ENCODE results near the gene HNRNPC.

DNA sequence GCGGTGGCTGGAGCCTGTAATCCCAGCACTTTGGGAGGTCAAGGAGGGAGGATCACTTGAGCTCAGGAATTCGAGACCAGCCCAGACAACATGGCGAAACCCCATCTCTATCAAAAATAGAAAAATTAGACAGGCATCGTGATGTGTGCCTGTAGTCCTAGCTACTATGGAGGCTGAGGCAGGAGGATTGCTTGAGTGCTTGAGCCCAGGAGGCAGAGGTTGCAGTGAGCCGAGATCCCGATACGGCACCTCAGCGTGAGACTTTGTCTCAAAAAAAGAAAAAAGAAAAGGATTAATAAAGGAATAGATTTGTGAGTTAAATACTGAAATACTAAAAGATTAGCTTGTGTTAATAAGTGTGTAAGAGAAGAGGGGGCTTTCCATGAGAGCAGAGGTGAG lies 40.0 kb upstream of the HNRNPC start:
- TF ChIP-seq, protein P1, sequence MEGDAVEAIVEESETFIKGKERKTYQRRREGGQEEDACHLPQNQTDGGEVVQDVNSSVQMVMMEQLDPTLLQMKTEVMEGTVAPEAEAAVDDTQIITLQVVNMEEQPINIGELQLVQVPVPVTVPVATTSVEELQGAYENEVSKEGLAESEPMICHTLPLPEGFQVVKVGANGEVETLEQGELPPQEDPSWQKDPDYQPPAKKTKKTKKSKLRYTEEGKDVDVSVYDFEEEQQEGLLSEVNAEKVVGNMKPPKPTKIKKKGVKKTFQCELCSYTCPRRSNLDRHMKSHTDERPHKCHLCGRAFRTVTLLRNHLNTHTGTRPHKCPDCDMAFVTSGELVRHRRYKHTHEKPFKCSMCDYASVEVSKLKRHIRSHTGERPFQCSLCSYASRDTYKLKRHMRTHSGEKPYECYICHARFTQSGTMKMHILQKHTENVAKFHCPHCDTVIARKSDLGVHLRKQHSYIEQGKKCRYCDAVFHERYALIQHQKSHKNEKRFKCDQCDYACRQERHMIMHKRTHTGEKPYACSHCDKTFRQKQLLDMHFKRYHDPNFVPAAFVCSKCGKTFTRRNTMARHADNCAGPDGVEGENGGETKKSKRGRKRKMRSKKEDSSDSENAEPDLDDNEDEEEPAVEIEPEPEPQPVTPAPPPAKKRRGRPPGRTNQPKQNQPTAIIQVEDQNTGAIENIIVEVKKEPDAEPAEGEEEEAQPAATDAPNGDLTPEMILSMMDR (IDR thresholded peaks at IDR 0.05), result no peak
- no peak for TF ChIP-seq POLR2A (IDR thresholded peaks at IDR 0.05)
